BJ (cell line): ENCODE measurements around the gene AUH. TPM values are rescaled to one million over a fixed set of nuclear protein-coding genes. Genes with fewer than 3 reads are reported as not detected.
"Not testable (repeated sequence)": the region's sequence is repeated elsewhere in the genome, so short reads cannot be mapped to it uniquely, and the experiment has no call there.

Source experiments
- CTCF ChIA-PET: fragments of 350-600 bp; formaldehyde crosslinking; extraction: SDS; loops from one replicate; lab custom pipeline; 2021; ENCODE audit warnings: antibody characterized with exemption, inconsistent platforms; lab: Yijun Ruan, JAX
- POLR2A ChIA-PET: fragments of 300-600 bp; sonication (Branson Sonifier 250); formaldehyde crosslinking; extraction: SDS; loops from one replicate; lab custom pipeline; 2021; ENCODE audit warnings: antibody characterized with exemption; lab: Charles Lee
- DNase-seq: peaks from one replicate; pipeline ENCODE4 v3.0.0-alpha.2; 2011; ENCODE audit warnings: low read depth
- H3K27me3 ChIP-seq: 2 replicates; pipeline ENCODE4 v1.6.0; 2011; ENCODE audit warnings: low read length; ENCODE audit not compliant: control insufficient read depth, insufficient read depth
- H3K36me3 ChIP-seq: 2 replicates; pipeline ENCODE4 v1.5.1; 2011; ENCODE audit warnings: low read length; ENCODE audit not compliant: control insufficient read depth, insufficient read depth
- H3K4me3 ChIP-seq: 2 replicates; pipeline ENCODE4 v1.5.1; 2011; ENCODE audit warnings: low read depth, mild to moderate bottlenecking, control low read depth, low read length
- polyA plus RNA-seq: library from polyadenylated mRNA; depleted of rRNA; stranded (reverse); fragments of >200 nt; gene quantifications from 2 replicates; pipeline ENCODE4 v1.2.3, GENCODE V29; 2011
- TF ChIP-seq, protein P1 (sequence below): IDR thresholded peaks from 2 replicates; pipeline ENCODE4 v1.5.1; 2011; ENCODE audit warnings: low read depth, mild to moderate bottlenecking, control low read depth, inconsistent platforms, low read length, moderate library complexity; ENCODE audit not compliant: insufficient read depth

AUH gene
- polyA plus RNA-seq, 1 experiment: 4.1 TPM

DNA sequence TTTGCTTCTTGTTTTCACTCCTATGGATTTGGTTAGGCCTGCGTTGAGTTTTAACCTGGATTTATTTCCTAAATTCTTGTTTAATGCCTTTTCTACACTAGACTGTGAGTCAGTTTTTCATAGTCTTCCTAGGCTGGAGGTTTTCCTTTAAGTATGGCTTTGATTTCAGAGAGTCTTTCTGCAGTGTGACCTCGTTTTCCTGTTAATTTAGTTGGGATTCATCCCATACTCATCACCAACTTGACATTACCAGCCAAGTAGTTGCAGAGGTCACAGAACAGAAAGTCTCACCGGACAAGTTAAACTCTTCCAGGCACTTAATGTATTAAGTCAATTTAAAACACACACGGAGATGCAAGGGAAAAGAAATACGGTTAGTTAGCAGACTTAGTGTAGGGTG lies 29.7 kb upstream of the AUH start:
- no peak for DNase-seq
- no peaks in the 10 kb centered on the region for H3K27me3 ChIP-seq
- ChIA-PET CTCF (no interaction called here), POLR2A (no interaction called here)
- no peaks in the 10 kb centered on the region for H3K36me3 ChIP-seq
- H3K4me3 ChIP-seq: no peak overlapping the region
- TF ChIP-seq, protein P1, sequence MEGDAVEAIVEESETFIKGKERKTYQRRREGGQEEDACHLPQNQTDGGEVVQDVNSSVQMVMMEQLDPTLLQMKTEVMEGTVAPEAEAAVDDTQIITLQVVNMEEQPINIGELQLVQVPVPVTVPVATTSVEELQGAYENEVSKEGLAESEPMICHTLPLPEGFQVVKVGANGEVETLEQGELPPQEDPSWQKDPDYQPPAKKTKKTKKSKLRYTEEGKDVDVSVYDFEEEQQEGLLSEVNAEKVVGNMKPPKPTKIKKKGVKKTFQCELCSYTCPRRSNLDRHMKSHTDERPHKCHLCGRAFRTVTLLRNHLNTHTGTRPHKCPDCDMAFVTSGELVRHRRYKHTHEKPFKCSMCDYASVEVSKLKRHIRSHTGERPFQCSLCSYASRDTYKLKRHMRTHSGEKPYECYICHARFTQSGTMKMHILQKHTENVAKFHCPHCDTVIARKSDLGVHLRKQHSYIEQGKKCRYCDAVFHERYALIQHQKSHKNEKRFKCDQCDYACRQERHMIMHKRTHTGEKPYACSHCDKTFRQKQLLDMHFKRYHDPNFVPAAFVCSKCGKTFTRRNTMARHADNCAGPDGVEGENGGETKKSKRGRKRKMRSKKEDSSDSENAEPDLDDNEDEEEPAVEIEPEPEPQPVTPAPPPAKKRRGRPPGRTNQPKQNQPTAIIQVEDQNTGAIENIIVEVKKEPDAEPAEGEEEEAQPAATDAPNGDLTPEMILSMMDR: no peak

DNA sequence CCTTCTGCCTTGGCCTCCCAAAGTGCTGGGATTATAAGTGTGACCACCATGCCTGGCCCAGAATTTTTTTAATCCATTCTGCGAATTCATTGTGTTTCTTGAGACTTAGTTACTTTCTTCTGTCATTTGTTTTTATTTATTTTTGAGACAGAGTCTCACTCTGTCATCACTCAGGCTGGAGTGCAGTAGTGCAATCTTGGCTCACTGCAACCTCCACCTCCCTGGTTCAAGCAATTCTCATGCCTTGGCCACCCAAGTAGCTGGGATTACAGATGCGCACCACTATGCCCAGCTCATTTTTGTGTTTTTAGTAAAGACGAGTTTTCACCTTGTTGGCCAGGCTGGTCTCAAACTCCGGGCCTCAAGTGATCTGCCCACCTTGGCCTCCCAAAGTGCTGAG lies 28.0 kb upstream of the AUH start:
- POLR2A ChIA-PET, H3K36me3 ChIP-seq, H3K4me3 ChIP-seq, DNase-seq, H3K27me3 ChIP-seq, CTCF ChIA-PET: not testable (repeated sequence)

DNA sequence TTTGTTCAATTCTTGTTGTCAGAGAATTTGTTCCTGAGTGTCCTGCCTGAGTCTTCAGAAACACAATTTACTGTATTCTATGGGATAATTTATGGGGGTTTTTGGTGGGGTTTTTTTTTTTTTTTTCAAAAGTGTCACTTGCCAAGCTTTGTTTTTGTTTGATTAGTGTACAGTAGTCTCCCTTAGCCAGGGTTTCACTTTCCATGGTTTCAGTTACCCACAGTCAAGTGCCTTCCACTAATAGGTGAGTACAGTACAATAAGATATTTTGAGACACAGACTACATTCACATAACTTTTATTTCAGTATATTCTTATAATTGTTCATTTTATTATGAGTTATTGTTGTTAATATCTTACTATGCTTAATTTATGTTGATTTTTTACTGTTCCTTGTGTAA lies 25.0 kb upstream of the AUH start:
- TF ChIP-seq, protein P1: no peak
- no peak for DNase-seq
- ChIA-PET POLR2A (no interaction called here), CTCF (no interaction called here)
- Histone ChIP-seq H3K4me3 (no peak overlapping the region), H3K36me3 (no peaks in the 10 kb centered on the region), H3K27me3 (no peaks in the 10 kb centered on the region)

DNA sequence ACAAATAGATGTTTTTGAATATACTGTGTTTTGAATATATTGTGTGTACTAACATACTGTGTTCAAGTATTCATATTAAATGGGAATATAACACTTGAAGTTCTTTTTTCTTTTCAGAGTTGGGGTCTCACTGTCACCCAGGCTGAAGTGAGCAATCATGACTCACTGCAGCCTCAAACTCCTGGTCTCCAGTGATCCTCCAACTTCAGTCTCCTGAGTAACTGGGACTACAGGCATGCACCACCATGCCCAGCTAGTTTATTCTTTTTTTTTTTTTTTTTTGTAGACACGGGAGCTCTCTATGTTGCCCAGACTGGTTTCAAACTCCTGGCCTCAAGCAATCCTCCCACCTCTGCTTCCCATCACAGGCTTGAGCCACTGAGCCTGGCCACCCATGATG lies 23.2 kb upstream of the AUH start:
- TF ChIP-seq, protein P1: no peak
- ChIA-PET CTCF (no interaction called here), POLR2A (no interaction called here)

DNA sequence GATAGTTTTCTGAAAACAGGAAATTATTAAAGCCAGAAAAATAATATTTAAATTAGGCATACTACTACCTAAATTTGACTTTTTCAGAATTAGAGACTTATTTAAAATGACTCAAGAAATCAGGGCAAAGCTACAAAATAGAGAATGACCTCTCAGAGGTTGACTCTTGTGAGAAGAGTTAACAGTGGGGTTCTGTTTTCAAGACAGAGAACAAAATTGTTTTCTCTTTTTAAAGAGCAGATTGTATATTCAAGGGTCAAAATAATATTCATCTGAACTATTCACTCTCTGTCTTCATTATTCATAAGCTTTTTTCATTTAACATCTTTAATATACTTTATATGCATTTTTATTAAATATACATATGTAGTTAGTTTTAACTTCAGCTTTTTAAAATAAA lies 21.9 kb upstream of the AUH start:
- Histone ChIP-seq H3K4me3 (no peak overlapping the region), H3K27me3 (no peaks in the 10 kb centered on the region), H3K36me3 (no peaks in the 10 kb centered on the region)
- TF ChIP-seq, protein P1: no peak
- POLR2A ChIA-PET: no interaction called here
- DNase-seq: no peak
- CTCF ChIA-PET: no interaction called here

More for the DNA sequence above, 23.2 kb upstream of the AUH start:
- DNase-seq: no peak
- Histone ChIP-seq H3K36me3 (no peaks in the 10 kb centered on the region), H3K27me3 (no peaks in the 10 kb centered on the region), H3K4me3 (no peak overlapping the region)

DNA sequence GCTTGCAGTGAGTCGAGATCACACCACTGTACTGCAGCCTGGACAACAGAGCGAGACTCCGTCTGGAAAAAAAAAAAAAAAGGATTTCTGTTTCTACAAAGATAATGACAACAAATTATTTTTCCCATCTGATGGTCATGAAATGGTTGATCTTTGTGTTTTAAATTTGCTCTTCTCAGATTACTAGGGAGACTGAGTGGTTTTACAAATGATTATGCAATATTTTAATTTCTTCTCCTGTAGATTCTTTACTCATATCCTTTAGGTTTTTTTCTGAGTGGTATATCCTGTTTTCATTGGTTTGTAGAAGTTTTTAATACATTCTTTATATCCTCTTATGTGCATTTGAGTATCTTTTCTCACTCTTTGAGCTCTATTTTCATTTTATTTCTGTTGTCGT lies 20.6 kb upstream of the AUH start:
- Histone ChIP-seq H3K4me3 (no peak overlapping the region), H3K27me3 (no peaks in the 10 kb centered on the region), H3K36me3 (no peaks in the 10 kb centered on the region)
- ChIA-PET CTCF (no interaction called here), POLR2A (no interaction called here)
- no peak for DNase-seq
- TF ChIP-seq, protein P1: no peak
